OCI-LY7 (cell line): ENCODE data around the gene PHF20. TPM values are rescaled to one million over a fixed set of nuclear protein-coding genes. Genes with fewer than 3 reads are reported as not detected.

Experiments used
- BruUV-seq: library from RNA; stranded (reverse); fragments of 400-500 nt; replicated peaks from 2 replicates; lab custom pipeline; 2021; lab: Mats Ljungman, UMichigan
- CTCF ChIA-PET: fragments of 300-600 bp; sonication (Branson Sonifier 250); formaldehyde crosslinking; loops from one replicate; lab custom pipeline; 2022; ENCODE audit warnings: antibody characterized with exemption; ENCODE audit not compliant: unreplicated experiment; lab: Charles Lee
- POLR2A ChIA-PET: fragments of 300-600 bp; sonication (Branson Sonifier 250); formaldehyde crosslinking; loops from one replicate; lab custom pipeline; 2022; ENCODE audit warnings: antibody characterized with exemption; lab: Charles Lee
- DNase-seq: peaks from one replicate; pipeline ENCODE4 v3.0.0-alpha.2; 2015; ENCODE audit warnings: low spot score
- H2AFZ ChIP-seq: fragments of 200-600 bp; sonication (generic), shearing (Covaris generic); 2 replicates; pipeline ENCODE4 v1.6.1; 2014; ENCODE audit warnings: mild to moderate bottlenecking, antibody characterized with exemption, low read length, moderate library complexity
- H3K27ac ChIP-seq: fragments of 200-600 bp; sonication (generic); 2 replicates; pipeline ENCODE4 v1.5.1; 2014; ENCODE audit warnings: mixed run types, low read depth, mild to moderate bottlenecking, moderate library complexity, low read length, inconsistent platforms; ENCODE audit not compliant: poor library complexity, severe bottlenecking
- H3K36me3 ChIP-seq: fragments of 200-600 bp; sonication (generic); 2 replicates; pipeline ENCODE4 v1.6.1; 2014; ENCODE audit warnings: mild to moderate bottlenecking, antibody characterized with exemption, low read length, moderate library complexity, mixed read lengths; ENCODE audit not compliant: insufficient read depth
- H3K4me1 ChIP-seq: fragments of 200-600 bp; sonication (generic); 2 replicates; pipeline ENCODE4 v1.5.1; 2014; ENCODE audit warnings: mild to moderate bottlenecking, low read length; ENCODE audit not compliant: insufficient read depth, poor library complexity, severe bottlenecking
- H3K4me2 ChIP-seq: fragments of 200-600 bp; sonication (generic); 2 replicates; pipeline ENCODE4 v1.6.1; 2014; ENCODE audit warnings: mild to moderate bottlenecking, low read length
- H3K4me3 ChIP-seq: fragments of 200-600 bp; sonication (generic); 2 replicates; pipeline ENCODE4 v1.5.1; 2014; ENCODE audit warnings: mild to moderate bottlenecking, low read depth, low read length; ENCODE audit not compliant: poor library complexity, severe bottlenecking
- H3K79me2 ChIP-seq: fragments of 200-600 bp; sonication (generic); 2 replicates; pipeline ENCODE4 v1.6.1; 2016; ENCODE audit warnings: low read depth, mild to moderate bottlenecking, low read length, moderate library complexity, mixed read lengths; ENCODE audit not compliant: insufficient read depth
- H3K9me2 ChIP-seq: fragments of 200-600 bp; sonication (generic); 2 replicates; pipeline ENCODE4 v1.6.1; 2016; ENCODE audit warnings: mild to moderate bottlenecking, low read length, mixed read lengths; ENCODE audit not compliant: insufficient read depth
- H3K9me3 ChIP-seq: fragments of 200-600 bp; sonication (generic); 2 replicates; pipeline ENCODE4 v1.6.1; 2014; ENCODE audit warnings: mild to moderate bottlenecking, mixed run types, low read length, mixed read lengths
- H4K20me1 ChIP-seq: fragments of 200-600 bp; sonication (generic); 2 replicates; pipeline ENCODE4 v1.6.1; 2014; ENCODE audit warnings: mild to moderate bottlenecking, antibody characterized with exemption, low read length, moderate library complexity, mixed read lengths; ENCODE audit not compliant: insufficient read depth
- EZH2phosphoT487 ChIP-seq: fragments of 200-600 bp; sonication (generic); IDR thresholded peaks from 2 replicates; pipeline ENCODE4 v1.6.1; 2018; ENCODE audit warnings: low read depth, borderline replicate concordance, mild to moderate bottlenecking, mixed run types, antibody characterized with exemption, low read length, moderate library complexity, mixed read lengths
- intact Hi-C: fragments of 100-400 bp; cut with micrococcal nuclease; formaldehyde crosslinking; loops from one replicate; pipeline ENCODE4 v1.10.0; 2022; ENCODE audit not compliant: unreplicated experiment
- total RNA-seq, 2 experiments: library from RNA; depleted of rRNA in 1 of 2; stranded (reverse); fragments of >200 nt in 1 of 2; shearing (Covaris generic) in 1 of 2; gene quantifications; 2 replicates each; pipeline ENCODE4 v1.2.3, GENCODE V29; 2014 to 2022
- TF ChIP-seq, protein P1 (sequence below): fragments of 200-600 bp; sonication (generic); conservative IDR thresholded peaks from 2 replicates; pipeline ENCODE4 v1.5.1; 2014; ENCODE audit warnings: mild to moderate bottlenecking, antibody characterized with exemption, low read length, moderate library complexity, mixed read lengths

Gene PHF20
- total RNA-seq, 2 experiments from 2014 or later, result 37.9 to 47.8 TPM

DNA sequence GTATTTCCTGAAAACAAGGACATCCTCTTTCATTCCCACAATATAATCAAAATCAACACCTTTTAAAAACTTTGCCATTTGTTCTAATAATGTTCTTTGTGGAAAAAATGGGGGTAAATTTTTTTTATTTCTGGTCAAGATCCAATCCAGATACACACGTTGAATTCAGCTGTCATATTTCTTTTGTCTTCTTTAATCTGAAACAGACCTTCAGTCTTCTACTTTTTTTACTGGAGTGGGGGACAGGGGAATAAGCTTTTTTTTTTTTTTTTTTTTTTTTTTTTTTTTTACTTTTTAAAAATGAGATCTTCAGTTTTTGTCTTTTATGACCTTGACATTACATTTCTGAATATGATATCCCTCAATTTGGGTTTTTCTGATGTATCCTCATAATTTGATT, 113.4 kb downstream of the PHF20 start:
- Histone ChIP-seq H2AFZ (no peak overlapping the region), H4K20me1 (no peaks in the 10 kb centered on the region), H3K9me3 (no peaks in the 10 kb centered on the region), H3K79me2 (no peaks in the 10 kb centered on the region), H3K4me1 (no peaks in the 10 kb centered on the region), H3K27ac (no peak overlapping the region), H3K4me3 (no peak overlapping the region), H3K36me3 (0 out of 2 replicates have a peak, but pooled peaks cover 3% of the 10 kb centered on the region), H3K9me2 (no peaks in the 10 kb centered on the region), H3K4me2 (no peak overlapping the region)
- ChIA-PET CTCF (no interaction called here), POLR2A (interaction anchor here (0.6 to 0.7 kb wide), 2 partner anchors 184 to 309 kb away, joined by 3 read pairs; no protein-coding TSS in a partner anchor)
- no peak for TF ChIP-seq EZH2phosphoT487
- TF ChIP-seq, protein P1, sequence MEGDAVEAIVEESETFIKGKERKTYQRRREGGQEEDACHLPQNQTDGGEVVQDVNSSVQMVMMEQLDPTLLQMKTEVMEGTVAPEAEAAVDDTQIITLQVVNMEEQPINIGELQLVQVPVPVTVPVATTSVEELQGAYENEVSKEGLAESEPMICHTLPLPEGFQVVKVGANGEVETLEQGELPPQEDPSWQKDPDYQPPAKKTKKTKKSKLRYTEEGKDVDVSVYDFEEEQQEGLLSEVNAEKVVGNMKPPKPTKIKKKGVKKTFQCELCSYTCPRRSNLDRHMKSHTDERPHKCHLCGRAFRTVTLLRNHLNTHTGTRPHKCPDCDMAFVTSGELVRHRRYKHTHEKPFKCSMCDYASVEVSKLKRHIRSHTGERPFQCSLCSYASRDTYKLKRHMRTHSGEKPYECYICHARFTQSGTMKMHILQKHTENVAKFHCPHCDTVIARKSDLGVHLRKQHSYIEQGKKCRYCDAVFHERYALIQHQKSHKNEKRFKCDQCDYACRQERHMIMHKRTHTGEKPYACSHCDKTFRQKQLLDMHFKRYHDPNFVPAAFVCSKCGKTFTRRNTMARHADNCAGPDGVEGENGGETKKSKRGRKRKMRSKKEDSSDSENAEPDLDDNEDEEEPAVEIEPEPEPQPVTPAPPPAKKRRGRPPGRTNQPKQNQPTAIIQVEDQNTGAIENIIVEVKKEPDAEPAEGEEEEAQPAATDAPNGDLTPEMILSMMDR, result no peak
- no TSS peak for BruUV-seq
- DNase-seq, result no peak
- intact Hi-C loops, result loop anchor here (2.0 kb wide), 1 partner anchor 186 kb away; the partner anchor contains the start of genes NFS1 and ROMO1

DNA sequence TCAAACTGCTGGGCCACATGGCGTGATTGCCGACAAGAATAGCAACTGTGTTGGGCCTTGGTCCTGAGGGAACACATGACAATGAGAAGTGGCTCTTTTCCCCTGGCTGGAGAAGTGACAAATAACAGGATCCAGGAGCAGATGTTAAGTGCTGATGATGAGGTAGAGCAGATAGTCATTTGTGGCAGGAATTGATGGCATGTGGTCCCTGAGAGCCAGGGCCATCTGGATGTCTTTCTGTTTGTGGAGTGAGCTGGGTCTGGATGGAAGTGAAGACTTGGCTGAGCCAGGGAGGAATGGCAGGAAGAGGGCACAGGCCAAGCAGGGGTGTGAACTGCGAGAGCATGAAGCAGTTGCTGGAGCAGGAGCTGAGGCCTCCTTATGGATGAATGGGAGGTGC, 114.7 kb downstream of the PHF20 start:
- H3K4me2 ChIP-seq, result no peak overlapping the region
- no peaks in the 10 kb centered on the region for H3K9me3 ChIP-seq
- ChIA-PET CTCF (no interaction called here), POLR2A (no interaction called here)
- 0 out of 2 replicates have a peak, but pooled peaks cover 3% of the 10 kb centered on the region for H3K36me3 ChIP-seq
- DNase-seq, result no peak
- H3K27ac ChIP-seq, result no peak overlapping the region
- H3K4me1 ChIP-seq, result no peaks in the 10 kb centered on the region
- BruUV-seq, result no TSS peak
- H2AFZ ChIP-seq, result no peak overlapping the region
- no peaks in the 10 kb centered on the region for H4K20me1 ChIP-seq
- H3K79me2 ChIP-seq, result no peaks in the 10 kb centered on the region
- no peak for TF ChIP-seq EZH2phosphoT487
- TF ChIP-seq, protein P1, result no peak
- H3K9me2 ChIP-seq, result no peaks in the 10 kb centered on the region
- intact Hi-C loops, result loop anchor here (2.0 kb wide), 1 partner anchor 424 kb away; no protein-coding TSS in a partner anchor
- no peak overlapping the region for H3K4me3 ChIP-seq

DNA sequence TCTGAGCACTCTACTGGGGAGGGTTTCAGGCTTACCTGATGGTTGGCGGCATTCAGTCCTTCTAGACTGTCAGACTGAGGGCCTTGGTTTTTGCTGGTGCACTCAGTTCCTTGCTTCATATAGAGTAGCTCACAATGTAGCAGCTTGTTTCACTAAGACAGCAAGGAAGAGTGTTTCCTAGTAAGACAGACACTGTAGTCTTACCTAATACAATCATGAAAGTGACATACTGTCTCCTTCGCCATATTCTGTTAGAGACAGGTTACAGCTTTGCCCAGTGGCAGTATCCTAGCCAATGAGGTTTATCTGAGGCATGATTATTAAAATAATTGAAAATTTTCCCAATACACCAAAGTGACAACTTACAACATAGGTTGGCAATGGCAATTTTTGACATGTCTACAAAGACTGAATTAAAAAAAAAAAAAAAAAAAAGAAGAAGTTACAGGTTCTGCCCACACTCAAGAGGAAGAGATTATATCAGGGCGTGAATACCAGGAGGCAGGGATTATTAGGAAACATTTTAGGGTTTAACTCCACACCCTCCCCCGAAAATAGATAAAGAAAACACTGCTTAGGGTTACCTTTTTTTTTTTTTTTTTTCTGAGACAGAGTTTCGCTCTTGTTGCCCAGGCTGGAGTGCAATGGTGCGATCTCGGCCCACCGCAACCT, 115.7 kb downstream of the PHF20 start:
- Histone ChIP-seq H2AFZ (no peak overlapping the region), H3K4me1 (no peaks in the 10 kb centered on the region), H3K4me2 (no peak overlapping the region), H3K9me2 (no peaks in the 10 kb centered on the region), H3K9me3 (no peaks in the 10 kb centered on the region), H3K27ac (no peak overlapping the region), H4K20me1 (no peaks in the 10 kb centered on the region), H3K79me2 (no peaks in the 10 kb centered on the region), H3K4me3 (no peak overlapping the region), H3K36me3 (0 out of 2 replicates have a peak, but pooled peaks cover 3% of the 10 kb centered on the region)
- TF ChIP-seq EZH2phosphoT487, result no peak
- TF ChIP-seq, protein P1, result no peak
- BruUV-seq, result no TSS peak
- DNase-seq, result no peak
- ChIA-PET CTCF (no interaction called here), POLR2A (no interaction called here)
- intact Hi-C loops, result loop anchor here (2.0 kb wide), 1 partner anchor 425 kb away; no protein-coding TSS in a partner anchor
